Hepatocyte (in vitro differentiated cells): ENCODE results near the gene CLDN15. TPM values are rescaled to one million over a fixed set of nuclear protein-coding genes. Genes with fewer than 3 reads are reported as not detected.
A peak's percentile ranks its signal among the peaks of the same experiment; 100 is the strongest.

ENCODE experiments used
- DNase-seq: peaks from one replicate; pipeline ENCODE4 v3.0.0-alpha.2; 2016; ENCODE audit warnings: low spot score
- H2AFZ ChIP-seq: fragments of 200-600 bp; sonication (generic); 2 replicates; pipeline ENCODE4 v1.6.0; 2016; ENCODE audit warnings: antibody characterized with exemption, mild to moderate bottlenecking
- H3K27ac ChIP-seq: fragments of 200-600 bp; sonication (generic); 2 replicates; pipeline ENCODE4 v1.5.1; 2016; ENCODE audit warnings: mild to moderate bottlenecking
- H3K27me3 ChIP-seq: fragments of 200-600 bp; sonication (generic); 2 replicates; pipeline ENCODE4 v1.6.1; 2016
- H3K36me3 ChIP-seq: fragments of 200-600 bp; sonication (generic); replicated peaks from 2 replicates; pipeline ENCODE4 v1.5.1; 2016; ENCODE audit warnings: low read depth; ENCODE audit not compliant: insufficient read depth
- H3K4me1 ChIP-seq: fragments of 200-600 bp; sonication (generic); 2 replicates; pipeline ENCODE4 v1.5.1; 2016; ENCODE audit warnings: mild to moderate bottlenecking, moderate library complexity; ENCODE audit not compliant: insufficient read depth
- H3K4me2 ChIP-seq: fragments of 200-600 bp; sonication (generic); 2 replicates; pipeline ENCODE4 v1.6.0; 2016
- H3K4me3 ChIP-seq: fragments of 200-600 bp; sonication (generic); 2 replicates; pipeline ENCODE4 v1.5.1; 2016; ENCODE audit warnings: mild to moderate bottlenecking
- H3K79me2 ChIP-seq: fragments of 200-600 bp; sonication (generic); 2 replicates; pipeline ENCODE4 v1.6.0; 2017; ENCODE audit warnings: mild to moderate bottlenecking
- H3K9me2 ChIP-seq: fragments of 200-600 bp; sonication (generic); replicated peaks from 2 replicates; pipeline ENCODE4 v1.6.0; 2017; ENCODE audit warnings: mild to moderate bottlenecking; ENCODE audit not compliant: insufficient read depth
- H3K9me3 ChIP-seq: fragments of 200-600 bp; sonication (generic); 2 replicates; pipeline ENCODE4 v1.5.1; 2016; ENCODE audit warnings: low read depth, mild to moderate bottlenecking
- H4K20me1 ChIP-seq: fragments of 200-600 bp; sonication (generic); 2 replicates; pipeline ENCODE4 v1.6.0; 2016; ENCODE audit warnings: mild to moderate bottlenecking; ENCODE audit not compliant: insufficient read depth, poor library complexity, severe bottlenecking
- EZH2 ChIP-seq: fragments of 200-600 bp; sonication (generic); IDR thresholded peaks from 2 replicates; pipeline ENCODE4 v1.6.1; 2016; ENCODE audit warnings: antibody characterized with exemption, mild to moderate bottlenecking, borderline replicate concordance
- EZH2phosphoT487 ChIP-seq: fragments of 200-600 bp; sonication (generic); IDR thresholded peaks from one replicate; pipeline ENCODE4 v1.6.1; 2018; ENCODE audit warnings: antibody characterized with exemption, mild to moderate bottlenecking, low read depth, moderate library complexity; ENCODE audit not compliant: unreplicated experiment, severe bottlenecking
- WGBS: methylation state at CpG from one replicate; pipeline ENCODE4 v1.1.6; 2016; ENCODE audit warnings: low lambda C conversion rate; ENCODE audit errors: missing lambda C conversion rate; 5-methylcytosine and 5-hydroxymethylcytosine counted together
- polyA plus RNA-seq: library from polyadenylated mRNA; unstranded; fragments of >200 nt; fragmentation: Nextera tagmentation; extraction: Ambion mirVana; gene quantifications from 2 replicates; pipeline ENCODE4 v1.2.1, GENCODE V29; 2016
- total RNA-seq: library from RNA; depleted of rRNA; stranded (reverse); fragments of >200 nt; gene quantifications from 2 replicates; pipeline ENCODE4 v1.2.3, GENCODE V29; 2014
- TF ChIP-seq, protein P1 (sequence below): fragments of 200-600 bp; sonication (generic); IDR thresholded peaks from 2 replicates; pipeline ENCODE4 v1.5.1; 2016; ENCODE audit warnings: antibody characterized with exemption, mild to moderate bottlenecking; ENCODE audit not compliant: poor library complexity

Gene CLDN15
- total and polyA plus RNA-seq, 2 experiments from 2014 or later: 14.3 to 25.7 TPM

GRCh38 chr7:101220295-101220694 is 17.3 kb downstream of the CLDN15 start:
- 68% methylated on average over 5 of the region's 5 CpGs for WGBS
- H3K36me3 ChIP-seq: no peaks in the 10 kb centered on the region

GRCh38 chr7:101218236-101219125 is 19.1 kb downstream of the CLDN15 start:
- DNase-seq: peak; percentile 71
- Histone ChIP-seq H4K20me1 (no peaks in the 10 kb centered on the region), H3K36me3 (no peaks in the 10 kb centered on the region), H3K9me3 (no peaks in the 10 kb centered on the region), H2AFZ (peak overlapping the region; percentile 63), H3K4me2 (peak overlapping the region; percentile 95), H3K79me2 (peaks cover 55% of the 10 kb centered on the region), H3K4me3 (peak overlapping the region; percentile 47), H3K9me2 (no peaks in the 10 kb centered on the region), H3K27ac (peak overlapping the region; percentile 91), H3K27me3 (no peaks in the 10 kb centered on the region), H3K4me1 (peaks cover 21% of the 10 kb centered on the region)
- 12% methylated on average over 26 of the region's 26 CpGs for WGBS
- TF ChIP-seq, protein P1, sequence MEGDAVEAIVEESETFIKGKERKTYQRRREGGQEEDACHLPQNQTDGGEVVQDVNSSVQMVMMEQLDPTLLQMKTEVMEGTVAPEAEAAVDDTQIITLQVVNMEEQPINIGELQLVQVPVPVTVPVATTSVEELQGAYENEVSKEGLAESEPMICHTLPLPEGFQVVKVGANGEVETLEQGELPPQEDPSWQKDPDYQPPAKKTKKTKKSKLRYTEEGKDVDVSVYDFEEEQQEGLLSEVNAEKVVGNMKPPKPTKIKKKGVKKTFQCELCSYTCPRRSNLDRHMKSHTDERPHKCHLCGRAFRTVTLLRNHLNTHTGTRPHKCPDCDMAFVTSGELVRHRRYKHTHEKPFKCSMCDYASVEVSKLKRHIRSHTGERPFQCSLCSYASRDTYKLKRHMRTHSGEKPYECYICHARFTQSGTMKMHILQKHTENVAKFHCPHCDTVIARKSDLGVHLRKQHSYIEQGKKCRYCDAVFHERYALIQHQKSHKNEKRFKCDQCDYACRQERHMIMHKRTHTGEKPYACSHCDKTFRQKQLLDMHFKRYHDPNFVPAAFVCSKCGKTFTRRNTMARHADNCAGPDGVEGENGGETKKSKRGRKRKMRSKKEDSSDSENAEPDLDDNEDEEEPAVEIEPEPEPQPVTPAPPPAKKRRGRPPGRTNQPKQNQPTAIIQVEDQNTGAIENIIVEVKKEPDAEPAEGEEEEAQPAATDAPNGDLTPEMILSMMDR: no peak
- no peak for TF ChIP-seq EZH2
- TF ChIP-seq EZH2phosphoT487: no peak

More at GRCh38 chr7:101220295-101220694, 17.3 kb downstream of the CLDN15 start:
- Histone ChIP-seq H4K20me1 (no peaks in the 10 kb centered on the region), H3K9me3 (no peaks in the 10 kb centered on the region), H3K27ac (no peak overlapping the region), H3K79me2 (peaks cover 54% of the 10 kb centered on the region), H3K4me3 (no peak overlapping the region), H3K27me3 (no peaks in the 10 kb centered on the region), H3K4me1 (peaks cover 21% of the 10 kb centered on the region), H2AFZ (no peak overlapping the region), H3K4me2 (peak overlapping the region; percentile 95), H3K9me2 (no peaks in the 10 kb centered on the region)
- no peak for DNase-seq
- TF ChIP-seq EZH2phosphoT487 (no peak), EZH2 (no peak)
- TF ChIP-seq, protein P1: no peak

GRCh38 chr7:101217388-101218235 is 20.0 kb downstream of the CLDN15 start, which contains the start of the genes PLOD3 and ZNHIT1:
TSS of gene PLOD3 (minus strand) at chr7:101217581. CDS start at chr7:101217274, 307 bp downstream.
TSS of gene ZNHIT1 (plus strand) at chr7:101218165. CDS start at chr7:101218196, 31 bp downstream.
- Histone ChIP-seq H3K4me3 (peak within 1 kb of the TSS; percentile 47), H3K4me2 (peak within 1 kb of the TSS; percentile 95), H3K27me3 (no peaks in the 10 kb centered on the region), H3K4me1 (peaks cover 21% of the 10 kb centered on the region), H3K79me2 (peaks cover 55% of the 10 kb centered on the region), H3K27ac (peak within 1 kb of the TSS; percentile 92), H3K9me3 (no peaks in the 10 kb centered on the region), H4K20me1 (no peaks in the 10 kb centered on the region), H3K36me3 (no peaks in the 10 kb centered on the region), H3K9me2 (no peaks in the 10 kb centered on the region), H2AFZ (peak within 1 kb of the TSS; percentile 63)
- no peak for TF ChIP-seq EZH2
- no peak for TF ChIP-seq EZH2phosphoT487
- TF ChIP-seq, protein P1: no peak
- DNase-seq: peak; percentile 100
- 4% methylated on average over 49 of the region's 57 CpGs for WGBS
